GM12892 (cell line): Measurements from ENCODE around the gene BCAS4.

Source experiments
- DNase-seq: peaks from one replicate; pipeline ENCODE4 v3.0.0; 2011; ENCODE audit not compliant: insufficient read length
- FAIRE-seq: peaks from 2 replicates; lab custom pipeline; 2011; peaks lifted over from hg19 to GRCh38; lab: Jason Lieb, UNC
- POLR2A ChIP-seq: IDR thresholded peaks from 2 replicates; pipeline ENCODE4 v1.6.1; 2011; ENCODE audit warnings: low read depth, low read length, control low read depth
- POLR2AphosphoS5 ChIP-seq: IDR thresholded peaks from 2 replicates; pipeline ENCODE4 v1.6.1; 2011; ENCODE audit warnings: low read depth, low read length, control low read depth
- TAF1 ChIP-seq: IDR thresholded peaks from 2 replicates; pipeline ENCODE4 v1.6.1; 2011; ENCODE audit warnings: low read depth, mild to moderate bottlenecking, control low read depth, low read length, borderline replicate concordance

The BCAS4 gene

DNA sequence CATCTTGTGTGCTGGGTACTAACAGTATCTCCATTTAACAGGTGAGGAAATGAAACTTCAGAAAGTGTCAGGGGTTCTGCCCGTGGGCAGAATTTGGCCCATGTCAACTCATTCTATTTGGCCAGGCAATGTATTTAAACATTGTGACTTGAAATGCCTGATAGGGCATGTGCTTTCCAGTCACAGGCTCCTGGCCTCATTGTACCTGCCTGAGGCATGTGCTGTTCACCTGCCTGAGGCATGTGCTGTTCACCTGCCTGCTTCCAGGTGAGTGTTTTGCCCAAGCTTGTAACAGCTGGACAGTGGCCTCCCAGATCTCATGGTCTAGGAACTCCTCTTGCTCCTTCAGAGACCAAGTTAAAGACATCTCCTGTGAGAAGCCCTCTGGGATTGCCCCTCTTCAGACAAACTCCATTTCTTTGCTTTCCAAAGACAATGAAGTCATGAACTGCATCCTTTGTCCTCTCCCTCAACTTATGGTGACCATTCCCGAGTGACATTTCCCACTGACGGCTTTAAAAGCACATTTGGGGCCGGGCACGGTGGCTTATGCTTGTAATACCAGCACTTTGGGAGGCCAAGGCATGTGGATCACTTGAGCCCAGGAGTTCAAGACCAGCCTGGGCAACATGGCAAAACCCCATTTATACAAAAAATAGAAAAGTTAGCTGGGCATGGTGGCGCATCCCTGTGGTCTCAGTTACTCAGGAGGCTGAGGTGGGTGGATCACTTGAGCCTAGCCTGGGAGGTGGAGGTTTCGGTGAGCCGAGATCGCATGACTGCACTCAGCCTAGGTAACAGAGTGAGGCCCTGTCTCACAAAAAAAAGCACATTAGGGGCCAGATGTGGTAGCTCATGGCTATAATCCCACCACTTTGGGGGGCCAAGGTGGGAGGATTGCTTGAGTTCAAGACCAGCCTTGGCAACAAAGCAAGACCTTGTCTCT is 48.7 kb downstream of the BCAS4 start:
- no peak for TF ChIP-seq POLR2A
- 0 out of 2 replicates have a peak, but pooled peaks have one; percentile 32 for TF ChIP-seq TAF1
- FAIRE-seq = peak; percentile 36
- no peak for DNase-seq

DNA sequence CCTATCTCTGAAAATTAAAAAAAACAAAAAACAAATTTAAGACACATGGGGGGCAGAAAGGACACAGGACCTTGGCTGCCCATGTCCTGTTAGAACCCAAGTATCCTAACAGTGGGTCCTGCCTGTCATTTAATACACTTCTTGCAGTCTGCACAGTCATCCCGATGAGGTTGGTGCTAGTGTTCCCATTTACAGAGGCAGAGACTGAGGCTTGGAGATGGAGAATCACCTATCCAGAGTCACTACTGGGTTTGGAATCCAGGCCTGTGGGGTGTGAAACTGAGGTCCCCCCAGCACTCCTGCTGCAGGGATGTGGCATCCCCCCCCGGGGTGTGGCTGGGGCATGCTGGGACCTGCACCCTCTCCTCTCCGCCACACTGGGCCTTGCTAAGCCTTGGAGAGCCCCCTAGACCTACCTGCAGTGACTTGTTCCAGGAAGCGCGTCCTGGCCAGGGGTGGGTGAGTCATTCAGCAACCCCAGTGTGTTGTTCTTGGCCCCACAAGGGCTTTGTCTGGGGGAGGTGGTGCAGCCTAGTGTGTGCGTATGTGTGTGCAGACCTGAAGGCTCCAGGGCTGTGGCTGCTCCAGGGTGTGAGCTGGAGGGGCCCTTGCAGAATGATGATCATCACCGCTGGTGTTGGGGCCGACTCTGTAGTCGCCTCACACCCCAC is 49.7 kb downstream of the BCAS4 start:
- peak; percentile 94 for FAIRE-seq
- TF ChIP-seq POLR2AphosphoS5 (peak; percentile 64), TAF1 (peak; percentile 57; the same call in 1 of the 2 replicates), POLR2A (peak; percentile 77)
- DNase-seq = peak; percentile 90

DNA sequence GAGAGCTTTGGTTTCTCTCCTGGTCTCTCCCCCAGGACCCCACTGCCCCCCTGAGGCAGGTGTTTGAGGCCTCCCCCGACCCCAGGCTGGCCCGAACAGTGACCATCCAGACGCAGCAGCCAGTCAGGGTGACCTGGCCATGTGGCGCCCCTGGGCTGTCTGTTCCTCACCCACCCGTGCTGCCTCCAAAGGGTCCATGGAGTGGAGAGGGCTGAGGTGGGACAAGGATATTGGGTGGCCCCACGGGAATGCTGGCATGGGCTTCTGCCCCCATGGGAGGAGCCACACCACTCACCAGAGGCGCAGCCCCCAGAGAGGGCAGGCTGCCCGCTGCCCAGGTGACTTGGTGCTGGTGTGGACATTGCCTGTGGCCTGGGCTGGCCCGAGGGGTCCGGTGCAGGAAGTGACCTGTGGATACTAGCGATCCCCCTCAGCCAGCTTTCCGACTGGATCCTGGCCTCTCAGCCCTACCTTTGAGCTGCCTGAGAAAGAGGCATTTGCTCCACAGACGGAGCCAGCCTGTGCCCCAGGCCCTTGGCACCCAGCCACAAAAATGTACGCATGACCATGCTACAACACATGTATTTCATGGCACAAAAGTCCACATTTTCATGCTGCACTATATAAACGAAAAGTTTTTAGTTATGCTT is 50.8 kb downstream of the BCAS4 start:
- FAIRE-seq = no peak
- TF ChIP-seq TAF1 (no peak), POLR2AphosphoS5 (no peak), POLR2A (no peak)
- DNase-seq = no peak

DNA sequence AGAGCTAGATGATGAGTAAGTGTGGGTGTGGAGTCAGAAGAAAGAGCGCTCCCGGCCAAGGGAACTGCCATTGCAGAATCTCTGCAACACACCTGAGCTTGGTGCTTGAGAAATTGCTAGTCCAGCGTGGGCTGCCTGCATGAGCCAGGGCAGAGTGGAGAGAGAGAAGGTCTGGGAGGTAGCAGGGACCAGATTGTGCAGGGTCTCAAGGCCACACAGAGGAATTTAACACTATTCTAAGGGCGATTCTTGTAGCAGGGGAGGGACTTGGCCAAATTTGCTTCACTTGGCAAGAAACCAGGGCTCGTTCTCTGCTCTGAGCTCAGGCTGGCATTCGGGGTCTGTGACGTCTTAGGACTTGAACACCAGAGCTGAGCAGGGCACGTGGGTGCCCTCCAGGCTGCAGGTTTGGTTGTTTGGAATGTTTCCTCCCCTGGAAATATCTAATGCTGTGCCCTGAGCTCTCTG is 53.5 kb downstream of the BCAS4 start:
- FAIRE-seq = no peak
- no peak for TF ChIP-seq POLR2AphosphoS5
- TF ChIP-seq TAF1 = no peak
- TF ChIP-seq POLR2A = no peak
- no peak for DNase-seq

DNA sequence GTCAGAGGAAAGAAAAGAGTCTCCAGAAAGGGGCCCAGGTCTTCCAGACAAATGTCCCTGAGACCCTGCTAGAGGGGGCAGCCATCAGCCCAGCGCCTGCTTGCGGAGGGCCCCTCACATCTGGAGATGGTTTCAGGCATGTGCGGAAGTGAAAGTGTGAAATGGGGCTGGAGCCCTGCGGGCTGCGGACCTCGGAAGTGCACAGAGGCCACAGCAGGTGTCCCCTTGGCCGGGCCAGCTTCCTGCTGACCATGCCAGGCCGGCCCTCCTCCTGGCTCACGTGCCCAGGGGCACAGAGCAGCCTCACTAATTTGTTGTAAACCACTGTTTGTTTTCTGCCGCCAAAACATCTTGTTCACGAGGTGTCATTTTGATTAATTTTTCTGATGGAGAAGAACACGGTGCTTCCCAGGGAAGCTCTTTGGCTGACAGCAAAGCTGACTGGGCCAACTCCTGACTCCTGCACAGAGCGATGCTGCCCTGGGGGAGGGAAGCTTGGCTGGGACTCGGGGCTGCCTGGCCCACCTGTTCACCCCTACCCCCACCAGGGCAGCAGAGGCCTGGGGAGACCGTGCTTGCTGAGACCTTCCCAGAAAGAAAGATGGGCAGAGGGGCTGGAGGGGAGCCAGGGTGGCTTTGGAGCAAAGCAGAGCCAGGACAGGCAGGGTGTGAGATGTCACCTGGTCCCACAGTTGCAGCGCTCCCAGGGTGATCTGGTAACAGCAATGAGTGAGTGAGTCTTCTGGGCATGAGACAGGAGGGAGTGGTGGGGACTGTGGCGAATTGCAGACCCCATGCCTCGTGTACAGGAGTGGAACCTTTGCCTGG is 54.2 kb downstream of the BCAS4 start:
- TF ChIP-seq POLR2AphosphoS5 (no peak), POLR2A (no peak), TAF1 (no peak)
- peak; percentile 60 for FAIRE-seq
- DNase-seq = peak; percentile 45

DNA sequence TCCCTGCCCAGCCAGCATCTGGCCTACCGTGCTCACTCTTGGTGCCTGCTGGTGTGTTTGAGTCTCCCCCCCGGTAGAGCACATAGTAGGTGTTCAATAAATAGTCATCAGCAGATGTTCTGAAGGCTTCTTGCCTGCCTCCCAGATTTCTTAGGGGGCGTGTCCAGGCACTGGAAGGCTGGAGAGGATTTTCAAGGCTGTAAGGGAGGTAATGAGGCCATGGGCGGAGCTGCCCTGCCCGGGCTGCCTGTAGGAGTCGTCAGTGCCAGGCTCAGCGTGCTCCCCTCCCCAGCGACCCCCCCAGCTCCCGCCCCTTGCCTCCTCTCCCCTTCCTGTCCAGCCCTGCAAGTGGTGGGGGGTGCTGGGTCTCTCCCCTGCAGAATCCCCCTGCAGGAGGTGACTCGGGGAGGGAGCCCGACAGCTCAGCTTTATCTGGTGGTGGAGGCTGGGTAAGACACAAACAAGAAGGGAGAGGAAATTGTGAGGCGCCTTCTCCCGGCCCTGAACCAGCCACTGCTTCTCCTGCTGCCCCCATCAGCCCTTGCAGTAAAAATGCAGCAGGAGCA is 55.9 kb downstream of the BCAS4 start:
- FAIRE-seq = no peak
- DNase-seq = no peak
- TF ChIP-seq POLR2AphosphoS5 = no peak

DNA sequence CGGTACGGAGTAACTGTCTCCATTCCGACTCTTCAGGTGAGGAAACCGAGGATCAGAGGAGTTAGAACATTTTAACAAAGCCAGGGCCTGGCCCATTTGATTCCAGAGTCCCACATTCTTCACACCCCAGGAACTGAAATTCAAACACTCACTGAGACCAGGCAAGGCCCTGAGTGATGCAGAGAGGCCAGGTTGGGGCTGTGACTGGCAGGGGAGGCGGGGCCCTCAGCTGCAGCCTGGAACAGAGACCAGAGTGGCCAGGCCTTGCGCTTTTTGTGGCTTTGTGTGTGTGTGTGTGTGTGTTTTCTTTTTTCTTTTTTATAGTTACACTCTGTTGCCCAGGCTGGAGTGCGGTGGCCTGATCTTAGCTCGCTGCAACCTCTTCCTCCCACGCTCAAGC is 57.2 kb downstream of the BCAS4 start:
- DNase-seq (no peak), FAIRE-seq (no peak)
- TF ChIP-seq TAF1 (no peak), POLR2AphosphoS5 (no peak), POLR2A (no peak)

DNA sequence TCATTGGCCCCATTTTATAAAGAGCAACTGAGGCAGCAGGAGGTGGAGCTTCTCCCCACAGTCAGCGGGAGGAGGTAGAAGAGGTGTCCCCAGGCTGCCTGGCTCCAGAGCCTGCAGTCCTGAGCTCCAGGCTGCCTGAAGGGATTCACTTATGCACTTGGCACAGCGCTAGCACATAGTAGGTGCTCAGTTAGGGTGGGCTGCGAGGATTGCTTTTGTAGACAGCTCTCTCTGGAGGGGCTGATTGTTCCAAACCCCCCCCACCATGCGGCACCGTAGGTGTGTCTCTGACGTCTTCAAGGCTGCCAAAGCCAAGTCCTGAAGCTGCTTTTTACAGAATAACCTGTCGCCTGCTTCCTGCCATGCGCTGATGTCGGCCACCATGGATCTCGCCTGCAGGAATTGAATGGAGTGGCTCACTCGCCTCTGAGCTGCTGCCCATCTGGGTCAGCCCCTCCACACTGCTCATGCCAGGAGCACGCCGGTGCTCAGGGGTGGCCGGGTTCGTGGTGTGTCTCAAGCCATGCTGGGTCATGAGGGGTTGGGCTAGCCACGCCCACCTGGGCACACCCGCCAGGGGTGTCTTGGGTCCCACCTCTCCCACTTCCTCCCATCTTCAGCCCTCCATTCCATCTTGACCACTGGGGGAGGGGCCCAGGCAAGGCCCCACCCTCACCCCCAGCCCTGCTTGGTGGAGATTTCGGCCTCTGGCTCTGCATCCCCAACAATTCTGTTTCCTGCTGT is 59.8 kb downstream of the BCAS4 start:
- FAIRE-seq (no peak), DNase-seq (no peak)
- no peak for TF ChIP-seq POLR2AphosphoS5
- no peak for TF ChIP-seq POLR2A
- no peak for TF ChIP-seq TAF1

DNA sequence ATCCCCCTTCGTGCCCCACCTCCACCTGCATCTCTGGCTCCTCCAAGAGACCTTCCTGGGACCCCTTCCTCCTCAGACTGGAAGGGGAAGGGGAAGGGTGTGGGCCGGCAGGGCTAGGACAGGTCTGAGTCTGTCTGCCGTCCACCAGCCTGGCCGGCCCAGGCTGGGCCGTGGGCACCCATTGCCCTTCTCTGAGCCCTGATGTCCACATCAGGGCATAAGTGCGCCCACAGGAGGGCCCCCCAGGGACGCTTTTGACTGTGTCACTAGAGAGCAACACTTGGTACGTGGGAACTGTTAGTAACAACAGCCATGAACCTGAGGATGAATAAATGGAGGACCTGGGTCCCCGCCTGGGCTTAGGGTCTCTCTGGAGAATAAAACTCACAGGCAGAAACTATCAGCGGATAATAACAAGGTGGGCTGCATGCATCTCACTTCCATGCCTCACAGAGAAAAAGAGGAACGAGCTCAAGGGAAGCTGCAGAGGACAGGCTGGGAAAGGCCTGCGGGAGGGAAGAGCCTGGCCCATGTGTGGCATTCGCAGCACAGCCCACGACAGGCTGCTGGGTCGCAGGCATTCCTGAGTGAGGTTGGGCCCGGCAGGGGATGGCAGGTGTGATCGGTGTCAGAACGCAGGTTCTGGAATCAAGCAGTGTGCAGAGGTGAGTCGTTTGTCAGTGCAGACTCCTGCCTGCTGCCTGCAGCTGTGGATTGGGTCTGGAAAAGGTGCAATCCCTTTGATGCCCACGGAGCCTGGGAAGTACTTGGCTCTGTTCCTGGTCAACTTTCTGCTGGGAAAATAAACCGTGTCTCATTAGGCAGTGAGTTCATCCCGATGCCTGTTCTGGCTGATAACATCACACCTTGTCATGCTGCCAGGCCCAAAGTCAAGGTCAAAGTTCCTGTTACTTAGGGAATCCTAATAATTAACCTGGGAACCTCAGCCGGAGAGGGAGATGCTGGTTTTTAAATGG is 60.9 kb downstream of the BCAS4 start:
- no peak for DNase-seq

More for the DNA sequence above, 60.9 kb downstream of the BCAS4 start:
- FAIRE-seq = no peak
- TF ChIP-seq POLR2A = no peak
- TF ChIP-seq POLR2AphosphoS5 = no peak
- no peak for TF ChIP-seq TAF1
